Mononuclear cell (primary cell): ENCODE measurements around the gene AARS2. TPM values are rescaled to one million over a fixed set of nuclear protein-coding genes. Genes with fewer than 3 reads are reported as not detected.

Experiments used
- H3K27me3 ChIP-seq: 2 replicates; pipeline ENCODE4 v1.6.0; 2011; ENCODE audit warnings: low read length, control low read depth; ENCODE audit not compliant: insufficient read depth
- H3K4me1 ChIP-seq: 2 replicates; pipeline ENCODE4 v1.5.1; 2011; ENCODE audit warnings: mild to moderate bottlenecking, low read length, control low read depth; ENCODE audit not compliant: insufficient read depth
- H3K4me3 ChIP-seq: 2 replicates; pipeline ENCODE4 v1.5.1; 2011; ENCODE audit warnings: mild to moderate bottlenecking, low read length, moderate library complexity
- H3K9me3 ChIP-seq: 2 replicates; pipeline ENCODE4 v1.5.1; 2011; ENCODE audit warnings: low read depth, mild to moderate bottlenecking, control low read depth, low read length
- total RNA-seq: library from RNA; depleted of rRNA; stranded (reverse); fragments of >200 nt; gene quantifications from one replicate; pipeline ENCODE4 v1.2.3, GENCODE V29; 2012

Gene AARS2
- total RNA-seq, 1 donor = 4.9 TPM

DNA sequence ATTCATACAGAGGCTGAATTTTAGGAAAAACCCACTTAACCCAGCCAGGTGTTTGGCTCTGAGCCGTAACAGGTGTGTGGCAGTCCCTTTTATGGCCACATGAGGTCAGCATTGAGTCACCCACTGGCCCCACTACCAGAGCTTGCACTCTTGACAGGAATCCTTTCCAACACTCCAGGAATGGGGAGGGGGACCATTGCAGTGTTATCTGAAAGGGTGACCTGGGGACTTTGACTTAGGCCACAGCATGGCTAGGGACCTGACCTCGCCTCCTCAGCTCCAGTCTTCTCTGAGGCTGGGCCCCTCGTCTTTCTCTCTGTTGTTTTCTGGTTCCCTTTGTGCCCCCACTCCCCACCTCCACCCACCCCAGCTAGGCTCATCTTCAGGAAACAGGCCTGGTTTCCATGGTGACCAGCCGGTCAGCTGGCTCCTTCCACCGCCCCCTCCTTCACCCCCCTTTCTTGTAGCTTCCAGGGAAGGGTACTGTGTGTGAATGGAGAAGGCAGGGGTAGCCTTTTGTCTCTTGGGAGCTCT lies 45.0 kb downstream of the AARS2 start:
- H3K4me1 ChIP-seq = peaks cover 27% of the 10 kb centered on the region
- no peak overlapping the region for H3K4me3 ChIP-seq
- peaks cover 37% of the 10 kb centered on the region for H3K27me3 ChIP-seq
- no peaks in the 10 kb centered on the region for H3K9me3 ChIP-seq

DNA sequence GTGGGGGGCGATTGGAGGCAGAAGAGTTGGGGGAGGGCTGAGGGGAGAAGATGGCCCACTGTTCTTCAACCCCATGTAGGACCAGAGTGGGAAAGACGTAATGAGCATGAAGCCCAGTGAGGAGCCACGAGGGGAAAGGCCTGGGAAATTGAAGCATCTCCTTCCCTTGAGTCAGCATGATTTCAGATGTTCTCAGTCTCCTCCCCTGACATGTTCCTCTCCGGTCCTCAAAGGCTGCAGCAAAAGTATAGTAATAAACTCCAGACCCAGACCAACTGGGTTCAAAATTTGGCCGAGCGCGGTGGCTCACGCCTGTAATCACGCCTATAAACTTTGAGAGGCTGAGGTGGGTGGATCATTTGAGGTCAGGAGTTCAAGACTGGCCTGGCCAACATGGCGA lies 45.9 kb downstream of the AARS2 start:
- Histone ChIP-seq H3K4me1 (peaks cover 36% of the 10 kb centered on the region), H3K27me3 (peaks cover 28% of the 10 kb centered on the region), H3K9me3 (no peaks in the 10 kb centered on the region), H3K4me3 (no peak overlapping the region)

DNA sequence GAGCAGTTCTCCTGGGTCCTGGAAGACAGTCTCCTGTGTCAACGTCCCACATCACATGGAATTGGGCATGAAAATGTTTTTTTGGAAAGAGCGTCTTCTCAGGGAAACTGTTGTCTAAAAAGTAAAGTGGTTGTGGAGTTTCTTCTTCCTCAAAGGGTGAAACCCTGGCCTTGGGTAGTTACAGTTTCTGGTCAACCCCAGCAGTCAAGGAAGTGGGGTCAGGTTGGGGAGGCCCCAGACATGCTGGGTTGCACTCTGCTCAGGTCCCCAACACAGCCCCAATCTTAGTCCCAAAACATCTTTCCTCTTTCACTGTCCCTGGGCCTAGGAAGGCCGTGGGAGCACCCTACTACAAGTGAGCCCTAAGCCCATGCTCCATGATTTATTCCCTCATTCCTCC lies 46.8 kb downstream of the AARS2 start:
- Histone ChIP-seq H3K9me3 (no peaks in the 10 kb centered on the region), H3K4me3 (no peak overlapping the region), H3K4me1 (peaks cover 45% of the 10 kb centered on the region), H3K27me3 (peaks cover 19% of the 10 kb centered on the region)

DNA sequence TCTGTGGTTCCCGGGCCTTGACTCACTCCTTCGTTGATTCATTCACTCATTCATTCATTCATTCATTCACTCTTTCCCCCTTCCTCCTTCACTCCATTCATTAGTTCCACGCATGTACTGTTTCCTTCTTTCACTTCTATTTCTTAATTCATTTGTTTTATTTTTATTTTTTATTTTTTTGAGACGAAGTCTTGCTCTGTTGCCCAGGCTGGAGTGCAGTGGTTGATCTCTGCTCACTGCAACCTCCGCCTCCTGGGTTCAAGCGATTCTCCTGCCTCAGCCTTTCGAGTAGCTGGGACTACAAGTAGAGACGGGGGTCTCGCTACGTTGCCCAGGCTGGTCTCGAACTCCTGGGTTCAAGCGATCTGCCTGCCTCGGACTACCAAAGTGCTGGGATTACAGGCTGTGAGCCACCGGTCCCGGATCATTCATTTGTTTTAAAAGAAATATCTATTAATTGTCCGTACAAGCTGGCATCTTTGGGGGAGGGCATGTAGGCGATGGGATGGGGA lies 47.4 kb downstream of the AARS2 start:
- H3K4me1 ChIP-seq = peaks cover 50% of the 10 kb centered on the region
- H3K27me3 ChIP-seq = peaks cover 15% of the 10 kb centered on the region
- no peaks in the 10 kb centered on the region for H3K9me3 ChIP-seq
- peak overlapping the region; percentile 2 for H3K4me3 ChIP-seq

DNA sequence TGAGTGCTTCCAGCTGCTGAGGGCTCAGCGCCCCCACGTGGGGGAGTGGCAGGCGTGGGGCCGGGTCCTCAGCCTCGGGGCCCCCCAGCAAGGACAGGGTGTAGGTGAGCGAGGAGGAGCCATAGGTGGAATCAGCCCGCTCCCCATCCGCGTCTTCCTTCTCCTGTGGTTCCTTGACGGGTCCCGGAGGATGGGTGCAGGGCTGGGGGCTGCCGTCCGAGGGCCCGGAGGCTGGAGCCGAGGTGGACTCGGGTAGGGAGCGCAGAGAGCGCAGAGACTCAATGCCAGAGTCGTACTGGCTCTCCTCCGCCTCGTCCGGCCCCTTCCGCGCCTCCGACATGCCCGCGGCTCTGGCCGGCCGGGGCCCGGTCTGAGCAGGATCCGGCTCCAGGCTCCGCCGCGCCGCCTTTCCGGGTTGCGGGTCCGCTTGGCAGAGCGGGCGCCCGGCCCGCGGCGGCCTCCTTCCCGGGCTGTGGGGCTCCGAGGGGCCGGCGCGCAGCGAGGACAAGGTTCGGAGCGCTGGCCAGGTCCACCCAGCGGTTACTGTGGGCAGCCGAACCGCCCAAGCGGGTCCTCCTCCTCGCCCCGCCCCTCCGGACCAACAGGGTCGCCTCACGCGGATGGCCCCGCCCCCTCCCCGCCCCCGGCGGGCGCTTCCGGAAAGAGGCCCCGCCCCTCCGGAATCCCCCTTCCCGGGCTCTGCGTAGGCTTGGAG lies 48.0 kb downstream of the AARS2 start, which contains the start of gene NFKBIE:
Gene NFKBIE, minus strand, starts transcription at position 545 of the 715 bp plus-strand sequence. Its CDS starts 205 bp downstream, at position 340.
- peak within 1 kb of the TSS; percentile 91 for H3K4me3 ChIP-seq
- no peaks in the 10 kb centered on the region for H3K9me3 ChIP-seq
- H3K27me3 ChIP-seq = peaks cover 15% of the 10 kb centered on the region
- H3K4me1 ChIP-seq = peaks cover 56% of the 10 kb centered on the region

DNA sequence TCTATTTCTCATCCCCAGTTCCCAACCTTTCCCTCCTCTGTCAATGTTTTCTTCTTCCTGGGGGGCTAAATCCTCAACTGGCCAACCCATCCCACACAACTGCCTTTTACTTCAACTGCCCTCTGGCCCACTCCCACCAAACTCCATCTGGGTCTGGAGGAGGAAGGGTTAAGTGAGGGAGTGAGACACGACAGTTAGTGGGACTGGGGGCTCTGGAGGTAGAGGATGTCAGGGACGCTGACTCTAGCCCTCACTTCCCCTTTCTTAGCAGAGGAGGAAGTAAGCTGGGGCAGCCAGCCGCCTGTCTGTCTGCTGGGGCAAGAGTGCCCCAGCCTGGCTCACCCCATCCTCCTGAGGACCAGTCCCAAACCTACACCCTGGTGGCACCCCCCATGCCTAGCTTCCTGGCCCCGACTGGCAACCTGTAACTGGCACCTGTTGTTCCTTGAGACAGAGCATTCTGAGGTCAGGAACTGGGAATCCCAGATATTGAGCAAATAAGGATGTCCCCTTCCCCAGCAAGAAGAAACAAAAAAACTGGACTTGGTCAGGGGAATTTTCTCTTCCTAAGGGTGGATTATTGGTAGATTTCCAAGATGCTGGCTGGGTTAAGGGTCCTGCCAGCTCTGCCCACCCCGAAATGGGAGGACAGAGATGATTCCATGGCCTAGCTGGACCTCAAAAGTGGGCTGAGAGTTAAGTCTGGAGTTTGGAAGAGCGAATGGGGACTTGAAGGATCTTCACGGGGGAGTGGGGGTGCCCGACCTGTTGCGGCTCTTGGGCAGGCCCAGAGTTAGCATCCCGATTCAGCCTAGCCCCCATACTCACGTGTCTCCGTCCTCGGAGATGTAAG lies 48.8 kb downstream of the AARS2 start:
- Histone ChIP-seq H3K27me3 (peaks cover 9% of the 10 kb centered on the region), H3K9me3 (no peaks in the 10 kb centered on the region), H3K4me3 (peak overlapping the region; percentile 91), H3K4me1 (peaks cover 62% of the 10 kb centered on the region)

DNA sequence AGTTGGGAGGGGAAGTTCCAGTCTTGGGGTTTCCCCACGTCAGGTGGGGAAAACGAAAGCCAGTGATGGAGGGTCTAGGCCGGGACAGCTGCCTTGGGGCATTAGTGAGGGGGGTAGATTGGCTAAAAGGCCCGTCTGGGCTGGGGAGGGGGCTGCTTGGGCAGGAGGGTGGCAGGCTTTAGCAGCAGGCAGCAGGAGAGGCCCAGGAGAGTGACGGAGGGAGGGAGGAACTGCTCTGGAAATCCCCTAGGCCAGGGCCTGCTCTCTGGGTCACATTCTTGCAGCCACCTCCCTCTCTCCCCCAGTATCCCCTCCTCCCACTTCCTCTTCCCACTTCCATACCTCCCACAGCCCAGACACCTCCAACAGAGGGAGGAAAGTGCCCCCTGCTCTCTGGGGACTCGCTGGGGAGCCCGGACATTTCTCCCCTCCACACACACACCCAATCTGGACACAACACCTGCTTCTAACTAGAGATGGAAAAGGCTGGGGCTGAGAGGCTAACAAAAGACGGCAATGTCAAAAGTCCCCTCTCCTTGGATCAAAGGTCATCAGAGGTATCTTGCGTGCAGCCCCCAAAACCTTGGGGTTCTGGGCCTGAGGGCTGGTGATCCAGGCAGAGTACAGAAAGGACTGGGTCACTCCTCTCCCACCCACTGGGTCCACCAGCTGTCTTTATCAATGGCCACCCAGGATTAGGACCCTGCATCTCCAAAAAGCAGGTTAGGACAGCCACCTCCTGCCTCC lies 49.6 kb downstream of the AARS2 start:
- H3K9me3 ChIP-seq = no peaks in the 10 kb centered on the region
- H3K27me3 ChIP-seq = peaks cover 2% of the 10 kb centered on the region
- H3K4me3 ChIP-seq = peak overlapping the region; percentile 91
- peaks cover 70% of the 10 kb centered on the region for H3K4me1 ChIP-seq

DNA sequence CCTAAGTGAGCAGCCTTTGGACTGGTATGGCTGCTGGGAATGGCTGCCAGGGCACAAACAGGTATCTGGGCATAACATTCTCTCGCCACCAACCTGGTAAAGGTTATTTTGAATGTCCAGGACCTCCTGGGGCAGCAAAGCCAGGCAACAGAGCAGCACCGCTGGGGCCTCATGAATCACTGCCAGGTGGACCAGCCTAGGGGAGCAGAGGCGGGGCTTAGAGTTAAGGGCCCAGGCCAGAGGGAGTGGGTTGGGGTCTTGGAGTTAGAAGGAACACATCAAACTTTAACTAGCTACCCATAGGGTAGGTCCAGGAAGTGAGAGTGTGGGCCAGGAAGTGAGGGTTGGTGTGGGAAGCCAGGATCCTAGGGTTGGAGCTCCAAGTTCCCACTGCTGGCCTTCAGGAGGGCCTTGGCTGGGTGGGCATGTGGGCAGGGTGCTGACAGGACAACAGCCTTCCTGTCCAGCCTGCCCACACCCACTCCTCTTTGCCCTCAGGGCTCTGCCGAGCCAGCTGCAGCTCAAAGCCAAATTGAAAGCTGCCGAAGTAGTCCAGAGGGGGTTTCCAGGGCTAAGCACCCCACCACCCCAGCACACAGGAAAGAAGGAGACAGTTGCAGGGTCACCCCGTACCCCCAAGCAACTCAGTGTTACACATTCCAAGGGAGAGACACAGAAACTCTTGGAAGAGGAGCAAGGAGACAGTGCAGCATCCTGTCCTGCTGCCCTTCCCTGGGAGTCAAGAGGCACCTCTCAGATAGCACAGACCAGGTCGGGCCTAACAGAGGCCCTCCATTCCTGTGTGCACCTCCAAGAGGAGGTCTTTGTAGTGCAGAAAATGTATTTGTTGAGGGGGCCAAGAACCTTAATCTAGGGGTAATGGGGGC lies 50.4 kb downstream of the AARS2 start:
- no peaks in the 10 kb centered on the region for H3K9me3 ChIP-seq
- H3K27me3 ChIP-seq = no peaks in the 10 kb centered on the region
- H3K4me3 ChIP-seq = peak overlapping the region; percentile 91
- H3K4me1 ChIP-seq = peaks cover 78% of the 10 kb centered on the region

DNA sequence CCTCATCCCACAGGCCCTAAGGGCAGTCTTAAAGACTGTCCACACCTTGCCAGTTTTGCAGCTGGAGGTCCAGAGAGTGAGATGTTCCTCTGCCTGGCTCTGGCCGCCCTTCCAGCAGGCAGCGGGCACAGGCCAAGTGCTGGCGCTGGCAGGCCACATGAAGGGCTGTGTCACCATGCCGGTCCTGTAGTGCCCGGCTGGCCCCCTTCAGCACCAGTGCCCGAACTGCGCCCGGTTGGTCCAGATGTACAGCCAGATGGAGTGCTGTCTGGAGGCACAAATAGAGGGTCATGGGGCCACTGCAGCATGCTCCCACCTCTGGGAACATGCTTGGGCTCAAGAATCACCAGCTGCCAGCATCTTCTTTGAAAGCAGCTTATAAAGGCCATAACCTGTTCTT lies 51.6 kb downstream of the AARS2 start:
- Histone ChIP-seq H3K9me3 (no peaks in the 10 kb centered on the region), H3K4me1 (peaks cover 83% of the 10 kb centered on the region), H3K27me3 (no peaks in the 10 kb centered on the region), H3K4me3 (no peak overlapping the region)

DNA sequence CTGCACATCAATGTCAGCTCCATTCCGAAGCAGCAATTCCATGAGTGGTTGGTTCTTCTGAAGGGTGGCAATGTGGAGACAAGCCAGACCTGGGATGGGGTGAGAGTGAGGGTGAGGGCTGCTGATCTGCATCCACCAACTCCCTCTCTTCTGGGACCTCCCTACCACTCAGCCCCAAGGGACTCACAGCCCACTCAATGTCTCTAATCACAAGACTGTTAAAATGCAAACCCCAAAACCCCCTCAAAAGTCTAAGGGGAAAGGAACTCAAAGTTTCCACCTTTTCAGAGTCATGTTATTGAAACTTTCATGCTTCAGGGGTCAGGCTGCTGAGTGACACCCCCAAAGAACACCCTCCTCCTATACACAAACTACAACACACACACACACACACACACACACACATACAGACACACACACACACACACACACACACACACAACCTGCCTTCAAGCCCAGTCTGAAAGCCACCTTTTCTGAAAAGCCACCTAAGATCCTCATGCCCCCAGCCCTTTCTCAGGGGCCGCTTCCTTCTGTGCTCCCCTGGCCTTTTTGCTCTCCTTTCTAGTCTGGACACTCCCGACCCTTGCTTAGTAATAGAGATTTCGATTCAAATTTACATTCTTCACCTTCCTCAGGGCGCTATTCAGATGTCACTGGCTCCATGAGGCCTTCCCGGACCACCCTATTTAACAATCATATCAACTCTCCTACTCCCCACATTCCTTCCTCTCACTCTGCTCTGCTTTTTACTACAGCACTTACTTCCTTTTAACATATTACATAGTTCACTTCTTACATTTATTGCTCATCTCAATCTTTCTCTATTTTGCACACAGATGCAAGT lies 52.5 kb downstream of the AARS2 start:
- Histone ChIP-seq H3K9me3 (no peaks in the 10 kb centered on the region), H3K27me3 (no peaks in the 10 kb centered on the region), H3K4me1 (peaks cover 83% of the 10 kb centered on the region), H3K4me3 (no peak overlapping the region)

DNA sequence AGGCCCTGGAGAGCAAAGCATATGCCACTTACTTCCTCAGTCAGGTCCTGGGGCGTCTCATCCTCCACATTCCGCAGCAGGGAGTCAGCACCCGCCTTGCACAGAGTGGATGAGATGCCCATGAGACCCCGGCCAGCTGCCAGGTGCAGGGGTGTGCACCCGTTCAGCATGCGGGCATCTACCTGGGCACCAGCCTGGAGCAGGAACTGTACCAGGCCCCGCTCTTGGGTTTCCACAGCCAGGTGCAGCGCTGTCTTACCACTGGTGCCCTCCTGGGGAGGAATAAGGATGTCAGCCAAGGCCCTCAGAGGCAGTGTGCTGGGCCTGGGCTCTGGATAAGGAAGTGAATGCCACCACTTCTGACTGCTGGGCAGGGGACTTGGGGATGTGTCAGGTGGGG lies 53.1 kb downstream of the AARS2 start:
- Histone ChIP-seq H3K9me3 (no peaks in the 10 kb centered on the region), H3K4me1 (peaks cover 83% of the 10 kb centered on the region), H3K4me3 (no peak overlapping the region), H3K27me3 (no peaks in the 10 kb centered on the region)

DNA sequence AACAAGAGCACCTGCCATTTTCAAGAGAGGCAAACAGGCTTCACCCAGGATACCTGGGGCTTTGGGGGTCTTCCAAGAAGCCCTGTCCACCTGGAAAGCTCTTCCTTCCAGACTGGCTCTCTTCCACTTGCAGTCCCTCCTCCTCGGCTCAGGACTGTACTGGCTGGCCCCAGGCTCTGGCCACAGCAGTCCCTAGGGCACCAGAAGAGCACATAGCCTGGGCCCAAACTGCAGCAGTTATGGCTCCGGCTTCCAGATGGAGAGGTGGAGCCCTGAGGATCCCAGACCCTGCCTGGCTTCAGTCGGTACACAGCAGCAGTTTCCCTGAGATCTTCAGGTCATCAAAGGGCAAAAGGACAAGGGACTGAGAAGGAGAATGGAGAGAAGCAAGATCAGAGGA lies 54.2 kb downstream of the AARS2 start:
- Histone ChIP-seq H3K4me3 (no peak overlapping the region), H3K9me3 (no peaks in the 10 kb centered on the region), H3K4me1 (peaks cover 74% of the 10 kb centered on the region), H3K27me3 (no peaks in the 10 kb centered on the region)

DNA sequence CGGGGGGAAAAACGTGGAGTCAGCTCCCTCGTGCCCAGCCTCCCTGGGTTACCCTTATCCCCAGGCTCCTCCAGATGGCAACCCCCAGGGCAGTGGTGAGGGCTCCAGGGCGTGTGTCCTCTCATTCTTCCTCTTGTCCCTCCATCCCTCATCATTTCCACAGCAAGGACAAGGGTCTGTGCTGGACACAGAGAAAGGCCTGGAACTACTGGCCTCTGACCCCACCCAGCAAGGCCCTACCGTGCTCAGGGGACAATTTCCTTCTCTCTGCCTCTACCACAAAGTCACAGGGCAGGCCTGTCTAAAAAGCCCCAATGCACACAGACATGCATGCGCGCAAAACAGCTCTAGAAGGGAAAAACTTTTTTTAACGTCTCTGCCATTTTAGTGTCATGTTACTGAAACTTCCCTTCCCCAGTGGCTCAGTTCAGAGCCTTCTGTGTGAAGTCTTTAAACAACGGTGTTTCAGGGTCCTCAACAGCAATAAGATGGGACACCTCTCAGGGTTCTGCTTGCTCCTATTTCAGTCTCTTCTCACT lies 54.8 kb downstream of the AARS2 start:
- Histone ChIP-seq H3K4me3 (no peak overlapping the region), H3K27me3 (no peaks in the 10 kb centered on the region), H3K4me1 (peaks cover 69% of the 10 kb centered on the region), H3K9me3 (no peaks in the 10 kb centered on the region)
